Kidney tubule cell (primary cell): ENCODE data around the gene PIK3R2.

Experiments
- DNase-seq: peaks from one replicate; pipeline ENCODE4 v3.0.0-alpha.2; 2018; ENCODE audit warnings: low spot score

PIK3R2 gene

GRCh38 chr19:18123819-18124218 lies 29.1 kb upstream of the PIK3R2 start:
- no peak for DNase-seq

- no peak for DNase-seq
These were observed 26.9 kb upstream of the PIK3R2 start for GRCh38 chr19:18126097-18126496.

GRCh38 chr19:18128044-18128443 lies 24.9 kb upstream of the PIK3R2 start:
- peak; percentile 19 for DNase-seq

- no peak for DNase-seq
These were observed 24.2 kb upstream of the PIK3R2 start for GRCh38 chr19:18128805-18129204.

GRCh38 chr19:18130523-18131242 lies 22.3 kb upstream of the PIK3R2 start:
- DNase-seq = no peak

GRCh38 chr19:18131841-18132596 lies 20.9 kb upstream of the PIK3R2 start:
- DNase-seq = no peak

- peak; percentile 61 for DNase-seq
These were observed 17.0 kb upstream of the PIK3R2 start for GRCh38 chr19:18135712-18136584.

- no peak for DNase-seq
These were observed 15.7 kb upstream of the PIK3R2 start for GRCh38 chr19:18137242-18137641.

- no peak for DNase-seq
These were observed 15.2 kb upstream of the PIK3R2 start for GRCh38 chr19:18137657-18138339.

GRCh38 chr19:18140473-18140872 lies 12.5 kb upstream of the PIK3R2 start:
- DNase-seq = no peak

- DNase-seq = no peak
These were observed 11.9 kb upstream of the PIK3R2 start for GRCh38 chr19:18141031-18141430.

- DNase-seq = no peak
These were observed 9.1 kb upstream of the PIK3R2 start for GRCh38 chr19:18143902-18144301.

GRCh38 chr19:18144361-18144760 lies 8.6 kb upstream of the PIK3R2 start:
- DNase-seq = no peak

- no peak for DNase-seq
These were observed 8.1 kb upstream of the PIK3R2 start for GRCh38 chr19:18144906-18145305.

- DNase-seq = no peak
These were observed 7.5 kb upstream of the PIK3R2 start for GRCh38 chr19:18145391-18145999.

GRCh38 chr19:18147396-18147795 lies 5.6 kb upstream of the PIK3R2 start:
- no peak for DNase-seq

- no peak for DNase-seq
These were observed 3.4 kb upstream of the PIK3R2 start for GRCh38 chr19:18149596-18149975.

- no peak for DNase-seq
These were observed 2.0 kb upstream of the PIK3R2 start for GRCh38 chr19:18150776-18151624.

- DNase-seq = peak; percentile 97
These were observed 534 bp upstream of the PIK3R2 start for GRCh38 chr19:18152442-18152816.

- DNase-seq = no peak
These were observed 682 bp downstream of the PIK3R2 start for GRCh38 chr19:18153556-18154134.
